Islet precursor cell (in vitro differentiated cells): ENCODE results near the gene WNT9A.
"Not testable (repeated sequence)": the region's sequence is repeated elsewhere in the genome, so short reads cannot be mapped to it uniquely, and the experiment has no call there.

Experiments used
- DNase-seq: peaks from one replicate; pipeline ENCODE4 v3.0.0-alpha.2; 2018

The WNT9A gene

DNA sequence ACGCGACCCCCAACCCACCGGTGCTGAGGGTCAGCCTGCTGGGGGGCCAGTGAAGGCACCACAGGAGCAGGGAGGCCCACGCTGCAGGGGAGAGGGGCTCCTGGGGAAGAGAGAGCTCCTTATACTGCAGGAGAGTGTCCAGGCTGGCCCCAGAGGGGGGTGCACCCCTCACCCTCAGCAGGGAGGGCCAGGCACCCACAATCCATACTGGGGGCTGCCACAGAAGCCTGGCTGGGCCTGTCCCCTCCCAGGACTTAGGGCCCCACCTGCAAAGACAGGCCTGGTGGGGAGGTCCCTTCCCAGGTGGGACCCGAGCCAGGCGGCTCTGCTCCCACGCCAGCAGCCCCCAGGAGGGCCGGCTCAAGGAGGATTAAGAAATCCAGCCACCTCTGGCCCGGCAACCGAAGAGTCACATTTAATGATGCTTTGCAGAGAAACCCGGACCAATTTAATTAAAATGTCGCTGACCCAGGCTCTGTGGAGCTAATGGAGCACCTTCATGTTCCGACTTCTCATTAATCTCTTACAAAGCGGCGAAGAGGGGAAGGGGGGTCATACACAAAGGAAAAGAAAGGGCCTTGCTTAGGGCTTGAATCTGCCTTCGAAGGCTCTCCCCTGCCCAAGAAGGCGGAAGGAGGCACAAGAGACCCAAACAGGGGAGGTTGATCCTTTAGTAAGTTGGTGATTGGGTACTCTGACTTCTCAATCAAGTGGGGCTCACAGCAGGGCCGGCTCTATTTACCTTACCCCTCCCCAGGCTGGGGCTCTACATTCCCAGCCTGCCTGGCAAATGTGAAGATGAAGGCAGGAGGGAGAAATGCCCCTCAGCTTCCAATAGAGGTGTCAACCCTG lies 25.0 kb downstream of the WNT9A start:
- DNase-seq, result no peak

GRCh38 chr1:227921461-227922185 lies 26.1 kb downstream of the WNT9A start:
- DNase-seq, result no peak

- no peak for DNase-seq
Observed at GRCh38 chr1:227920896-227921295, 26.8 kb downstream of the WNT9A start.

- DNase-seq, result no peak
Observed at GRCh38 chr1:227920426-227920825, 27.3 kb downstream of the WNT9A start.

- peak; percentile 77 for DNase-seq
Observed at GRCh38 chr1:227919906-227920305, 27.8 kb downstream of the WNT9A start.

DNA sequence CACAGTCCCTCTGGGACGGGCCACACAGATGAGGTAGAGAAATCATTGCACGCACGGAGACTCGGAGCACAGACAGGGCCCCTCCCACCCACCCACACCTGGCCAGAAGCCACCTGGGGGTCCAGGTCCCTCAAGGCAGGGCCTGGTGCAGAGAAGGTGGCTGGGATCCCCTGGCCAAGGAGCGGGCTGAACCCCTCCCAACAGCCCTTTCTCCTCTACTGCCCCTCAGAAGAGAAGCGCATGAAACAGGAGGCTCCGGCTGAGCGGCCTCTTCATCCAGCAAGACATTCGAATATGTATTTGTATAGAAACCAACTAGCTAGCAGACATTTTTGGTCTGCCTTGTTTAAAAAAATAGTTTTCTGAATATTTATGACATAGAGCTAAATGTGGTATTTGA lies 29.0 kb downstream of the WNT9A start:
- DNase-seq, result no peak

- DNase-seq, result no peak
Observed at GRCh38 chr1:227918083-227918700, 29.5 kb downstream of the WNT9A start.

- peak; percentile 91 for DNase-seq
Observed at GRCh38 chr1:227917081-227917950, 30.4 kb downstream of the WNT9A start.

- no peak for DNase-seq
Observed at GRCh38 chr1:227916655-227917054, 31.1 kb downstream of the WNT9A start.

DNA sequence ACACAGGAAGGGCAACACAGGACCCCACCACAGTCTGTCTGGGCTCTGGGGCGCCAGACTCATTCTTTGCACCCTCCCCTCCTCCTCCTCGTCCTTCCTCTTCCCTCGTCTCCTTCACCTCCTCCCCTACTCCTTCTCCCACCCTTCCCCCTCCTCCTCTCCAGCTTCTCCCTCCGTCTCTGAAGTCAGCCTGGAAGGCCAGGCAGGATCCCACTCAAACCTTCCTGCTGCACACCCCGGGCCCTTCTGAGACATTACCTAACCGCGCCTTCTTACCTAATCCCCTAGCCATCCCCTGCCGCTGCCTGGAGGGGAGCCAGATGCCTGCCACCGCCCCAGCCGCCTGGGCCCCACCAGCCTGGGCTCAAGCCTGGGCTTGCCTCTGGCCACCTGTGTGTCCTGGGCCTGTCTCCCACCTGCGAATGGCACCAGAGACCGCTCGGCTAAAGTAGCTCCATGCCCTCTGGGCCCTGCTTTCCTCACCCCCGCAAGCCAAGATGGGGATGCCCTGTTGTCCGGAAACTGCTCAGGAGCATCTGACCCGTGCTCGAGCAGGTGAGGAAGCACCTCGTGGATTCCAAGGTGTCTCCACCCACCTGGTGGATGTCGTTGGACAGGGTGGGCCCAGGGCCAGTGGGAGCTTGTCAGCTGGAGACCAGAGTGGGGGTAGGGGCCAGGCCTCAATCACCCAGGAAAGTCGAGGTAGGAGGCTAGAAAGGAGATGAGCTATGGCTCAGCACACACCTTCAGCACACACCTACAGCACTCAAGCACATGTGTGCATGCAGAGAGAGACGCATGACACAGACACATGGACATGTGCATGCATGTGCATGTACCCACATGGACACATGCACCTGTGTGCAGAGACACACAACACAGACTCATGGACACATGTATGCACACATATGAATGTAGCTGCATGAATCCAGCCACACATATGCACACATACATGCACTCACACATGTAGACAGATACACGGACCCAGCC lies 31.9 kb downstream of the WNT9A start:
- peak; percentile 84 for DNase-seq

DNA sequence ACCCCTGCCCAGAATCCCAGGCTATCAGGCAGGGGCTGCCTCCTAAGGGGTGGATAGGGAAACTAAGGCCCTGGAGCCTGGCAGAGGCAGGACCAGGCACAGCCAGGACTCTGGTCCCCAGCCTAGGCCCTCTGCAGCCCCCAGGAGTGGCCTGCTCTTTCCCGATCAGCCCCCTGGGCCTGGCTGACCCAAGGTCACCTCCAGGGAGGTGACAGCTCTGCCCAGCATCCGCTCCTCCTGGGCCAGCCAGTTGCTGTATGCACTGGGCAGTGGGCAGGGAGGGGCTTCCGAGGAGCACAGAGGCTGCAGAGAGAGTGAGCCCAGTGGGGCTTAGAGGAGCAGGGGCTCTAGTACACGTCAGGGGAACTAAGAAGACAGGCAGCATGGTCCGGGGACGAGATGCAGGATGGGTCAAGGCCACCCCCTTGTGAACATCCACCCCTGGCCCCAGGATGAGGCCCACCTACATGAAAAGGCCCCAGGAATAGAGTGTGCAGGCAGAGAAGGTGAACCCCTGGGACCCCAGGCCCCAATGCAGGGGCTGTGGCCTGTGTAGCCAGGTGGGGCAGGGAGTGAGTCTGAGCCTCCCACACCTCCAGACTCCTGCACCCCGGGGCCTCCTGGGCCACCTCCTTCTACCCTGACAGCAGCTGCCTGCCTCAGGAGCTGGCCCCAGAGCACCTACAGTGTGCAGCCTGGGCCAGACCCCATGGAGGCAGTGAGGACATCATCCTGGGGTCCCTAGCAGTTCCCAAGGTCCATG lies 32.8 kb downstream of the WNT9A start:
- no peak for DNase-seq

- no peak for DNase-seq
Observed at GRCh38 chr1:227913764-227914721, 33.7 kb downstream of the WNT9A start.

DNA sequence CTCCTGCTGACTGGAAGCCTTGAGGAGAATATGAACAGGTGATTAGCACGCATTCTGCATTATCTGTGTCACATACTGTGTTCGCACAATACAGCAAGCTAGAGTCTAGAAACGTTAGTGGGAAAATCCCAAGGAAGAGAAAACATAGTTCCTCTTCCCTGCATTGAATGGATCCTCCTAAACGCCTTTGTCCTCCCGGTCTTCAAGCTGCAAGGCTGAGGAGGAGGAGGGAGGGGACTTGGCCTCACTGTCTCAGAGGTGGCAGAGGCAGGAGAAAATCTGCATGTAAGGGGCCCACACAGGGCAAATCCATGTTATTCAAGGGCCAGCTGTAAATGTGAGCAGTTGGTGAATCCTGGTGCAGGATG lies 34.4 kb downstream of the WNT9A start:
- DNase-seq, result no peak

DNA sequence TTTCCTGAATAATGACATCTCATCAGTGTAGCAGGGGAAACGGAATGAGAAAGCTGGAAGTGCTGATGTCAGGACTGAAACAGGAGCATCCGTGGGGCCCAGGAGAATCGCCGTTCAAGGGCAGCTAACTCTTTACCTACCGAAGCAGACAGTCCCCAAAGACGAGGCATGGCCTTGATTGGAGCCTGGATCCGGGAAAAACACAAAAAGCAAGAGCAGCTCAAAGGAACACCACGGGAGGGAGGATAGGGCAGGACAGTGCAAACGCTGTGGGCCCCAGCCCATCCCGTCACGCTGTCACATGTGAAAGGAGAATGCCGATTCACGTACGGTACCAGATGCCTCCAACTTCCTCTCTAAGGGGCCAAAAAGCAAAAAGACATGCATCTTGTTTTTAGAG lies 34.9 kb downstream of the WNT9A start:
- no peak for DNase-seq

DNA sequence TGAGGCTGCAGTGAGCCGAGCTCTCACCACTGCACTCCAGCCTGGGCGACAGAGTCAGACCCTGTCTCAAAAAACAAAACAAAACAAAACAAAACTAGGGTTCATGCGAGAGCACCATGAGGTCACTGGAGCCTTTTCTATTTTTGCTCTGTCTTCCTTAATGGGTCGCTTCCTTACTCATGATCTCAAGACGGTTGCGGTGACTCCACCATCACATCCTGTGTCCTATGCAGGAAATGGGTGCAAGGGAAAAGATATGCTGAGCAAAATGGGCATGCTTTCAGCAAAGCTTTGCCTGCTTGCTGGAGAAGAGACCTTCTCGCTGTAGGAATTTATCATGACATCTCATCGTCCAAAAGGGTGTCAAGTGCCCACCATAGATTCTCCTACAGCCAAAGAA lies 36.4 kb downstream of the WNT9A start:
- no peak for DNase-seq

- DNase-seq, result no peak
Observed at GRCh38 chr1:227910511-227911153, 37.1 kb downstream of the WNT9A start.

DNA sequence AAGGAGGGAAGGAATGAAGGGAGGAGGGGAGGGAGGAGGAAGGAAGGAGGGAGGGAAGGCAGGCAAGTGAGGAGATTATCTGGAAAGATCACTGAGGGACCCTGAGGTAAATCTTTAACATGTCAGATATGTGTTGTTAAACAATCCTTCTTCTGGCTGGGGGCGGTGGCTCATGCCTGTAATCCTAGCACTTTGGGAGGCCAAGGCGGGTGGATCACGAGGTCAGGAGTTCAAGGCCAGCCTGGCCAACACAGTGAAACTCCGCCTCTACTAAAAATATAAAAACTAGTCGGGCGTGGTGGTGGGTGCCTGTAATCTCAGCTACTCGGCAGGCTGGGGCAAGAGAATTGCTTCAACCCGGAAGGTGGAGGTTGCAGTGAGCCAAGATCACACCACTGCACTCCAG lies 37.8 kb downstream of the WNT9A start:
- not testable (repeated sequence) for DNase-seq

GRCh38 chr1:227909188-227909587 lies 38.5 kb downstream of the WNT9A start:
- DNase-seq, result no peak

DNA sequence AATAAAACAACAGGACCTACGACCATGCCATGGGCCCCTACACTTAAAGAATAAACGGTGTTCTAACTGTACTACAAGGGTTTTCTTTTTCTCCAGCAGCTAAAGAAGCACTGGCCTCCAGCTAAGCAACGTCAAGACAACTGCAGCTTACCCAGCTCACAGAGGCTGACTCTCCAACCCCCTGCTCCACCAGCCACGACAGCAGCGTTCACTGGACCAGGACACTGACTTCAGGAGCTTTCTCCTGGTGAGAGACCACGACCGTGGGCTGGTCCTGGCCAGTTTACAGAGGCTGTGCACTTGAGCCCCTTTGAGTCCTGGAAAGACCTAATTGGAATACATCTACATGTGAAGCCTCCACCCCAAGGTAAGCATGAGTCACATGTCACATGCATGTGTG lies 39.4 kb downstream of the WNT9A start:
- DNase-seq, result no peak
